HAP-1 (cell line): ENCODE results near the gene TREML1.
"Not testable (repeated sequence)": the region's sequence is repeated elsewhere in the genome, so short reads cannot be mapped to it uniquely, and the experiment has no call there.

Source experiments
- DNase-seq, 2 experiments: peaks; one replicate each; pipeline ENCODE4 v3.0.0-alpha.2; 2016 to 2020; ENCODE audit warnings: low spot score in 2 of 2
- H3K27me3 ChIP-seq: fragments of 250-450 bp; sonication (Bioruptor Pico); 2 replicates; pipeline ENCODE4 v1.5.1; 2020; ENCODE audit warnings: low read depth, mild to moderate bottlenecking, moderate library complexity
- H3K36me3 ChIP-seq: fragments of 250-450 bp; sonication (Bioruptor Pico); replicated peaks from 2 replicates; pipeline ENCODE4 v1.5.1; 2020; ENCODE audit warnings: mild to moderate bottlenecking
- H3K4me1 ChIP-seq: fragments of 250-450 bp; sonication (Bioruptor Pico); 2 replicates; pipeline ENCODE4 v1.5.1; 2020; ENCODE audit warnings: mild to moderate bottlenecking
- H3K4me3 ChIP-seq: fragments of 250-450 bp; sonication (Bioruptor Pico); 2 replicates; pipeline ENCODE4 v1.5.1; 2020; ENCODE audit warnings: mild to moderate bottlenecking, moderate library complexity
- H3K9me3 ChIP-seq: fragments of 250-450 bp; sonication (Bioruptor Pico); 2 replicates; pipeline ENCODE4 v1.5.1; 2020; ENCODE audit warnings: mild to moderate bottlenecking, moderate library complexity
- in situ Hi-C: fragments of 300-500 bp; cut with MboI; formaldehyde crosslinking; loops from 3 replicates; pipeline ENCODE4 v1.14.3; 2020; ENCODE audit warnings: low sequenced_read_pairs, inconsistent platforms, mixed read lengths

TREML1 gene

DNA sequence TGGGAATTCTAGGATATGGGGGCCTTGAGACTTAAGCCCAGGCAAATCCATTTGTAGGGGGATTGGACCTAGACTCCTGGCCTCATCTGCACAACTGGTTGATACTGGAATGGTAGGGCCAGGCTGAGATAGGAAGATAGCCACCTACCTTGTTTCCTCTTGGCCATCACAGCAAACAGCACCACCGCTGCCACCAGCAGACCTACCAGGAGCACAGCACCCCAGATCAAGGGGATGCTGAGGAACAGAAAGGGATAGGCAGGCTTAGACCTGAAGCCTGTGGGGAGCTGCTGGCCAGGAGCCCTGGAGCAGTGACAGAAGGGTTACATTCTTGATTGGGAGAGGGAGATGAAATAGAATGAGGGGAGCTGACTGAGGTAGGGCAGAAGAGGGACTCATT lies 3.5 kb downstream of the TREML1 start:
- no peaks in the 10 kb centered on the region for H3K9me3 ChIP-seq

DNA sequence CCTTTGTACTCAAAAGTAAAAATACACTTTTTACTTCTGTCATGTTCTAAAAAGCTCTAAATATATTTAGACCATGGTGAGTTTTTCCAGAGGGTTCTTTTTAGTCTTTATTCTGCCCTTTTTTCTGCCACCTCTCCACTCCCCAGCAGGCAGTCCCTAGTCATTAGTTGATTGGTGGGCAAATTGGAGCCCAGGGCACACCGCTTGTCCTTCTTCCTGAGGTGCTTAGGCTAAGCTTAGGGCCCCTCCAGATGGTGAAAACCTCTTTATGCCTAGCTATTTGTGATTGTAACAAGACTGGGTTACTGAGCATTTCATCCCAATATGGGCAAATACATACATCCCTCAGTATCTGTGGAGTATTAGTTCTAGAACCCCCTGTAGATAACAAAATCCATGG lies 6.2 kb downstream of the TREML1 start:
- no peak for DNase-seq
- Histone ChIP-seq H3K9me3 (no peaks in the 10 kb centered on the region), H3K36me3 (no peaks in the 10 kb centered on the region), H3K4me3 (no peak overlapping the region), H3K4me1 (no peaks in the 10 kb centered on the region), H3K27me3 (no peaks in the 10 kb centered on the region)
- in situ Hi-C loops = no loop called here

More for the DNA sequence above, 3.5 kb downstream of the TREML1 start:
- Histone ChIP-seq H3K36me3 (no peaks in the 10 kb centered on the region), H3K4me1 (no peaks in the 10 kb centered on the region), H3K27me3 (no peaks in the 10 kb centered on the region), H3K4me3 (no peak overlapping the region)
- in situ Hi-C loops = no loop called here
- DNase-seq = no peak

DNA sequence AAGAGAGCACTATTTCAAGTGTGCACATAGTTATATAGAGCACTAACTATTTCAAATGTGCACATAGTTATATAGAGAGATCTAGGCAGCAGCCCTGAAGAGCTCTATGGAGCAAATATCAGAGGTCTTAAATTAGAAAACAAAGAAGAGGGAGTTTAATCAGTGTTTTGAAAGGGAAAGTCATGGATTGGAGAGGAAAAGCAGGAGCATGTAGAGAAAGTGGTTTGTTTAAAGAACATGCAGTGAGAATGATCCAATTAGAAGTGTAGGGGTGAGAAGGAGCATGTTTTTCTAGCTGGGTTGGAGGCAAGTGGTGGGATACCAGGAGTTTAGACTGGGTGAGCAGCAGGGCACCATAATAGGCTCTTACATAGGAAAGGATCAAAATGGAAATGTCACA lies 17.2 kb downstream of the TREML1 start:
- no peaks in the 10 kb centered on the region for H3K9me3 ChIP-seq
- in situ Hi-C loops = no loop called here

DNA sequence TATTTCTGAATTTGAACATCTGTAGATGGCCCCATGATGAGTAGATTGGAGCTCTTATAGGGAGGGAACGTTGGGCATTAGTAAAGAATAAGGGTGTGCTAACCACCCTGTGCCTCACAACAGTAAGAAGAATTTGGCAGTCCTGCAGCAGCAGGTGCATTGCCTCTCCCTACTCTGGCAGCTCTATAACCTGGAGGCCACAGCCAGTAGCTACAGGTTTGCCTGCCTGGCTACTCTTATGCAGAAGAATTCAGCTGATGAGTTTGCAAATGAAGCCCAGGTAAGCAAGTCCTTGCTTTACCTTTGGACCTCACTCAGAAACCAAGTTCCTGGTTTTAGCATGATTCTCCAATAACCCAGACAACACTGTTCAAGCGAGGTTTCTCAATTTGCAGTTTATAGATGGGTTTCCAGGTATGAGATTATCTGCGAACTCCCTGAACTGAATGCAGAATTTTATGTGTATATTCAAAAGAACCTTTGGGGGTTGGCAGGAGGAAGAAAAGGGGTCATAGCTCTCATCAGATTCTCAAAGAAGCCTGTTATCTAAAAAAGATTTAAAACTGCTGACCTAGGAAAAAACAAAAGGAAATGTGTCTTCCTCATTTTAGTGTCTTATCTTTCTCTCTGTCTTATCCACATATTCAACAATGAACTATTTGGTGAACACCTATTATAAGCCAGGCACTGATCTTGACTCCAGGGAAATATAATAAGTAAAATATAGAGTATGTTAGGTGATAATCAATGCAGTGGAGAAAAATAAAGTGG lies 18.9 kb downstream of the TREML1 start:
- no peaks in the 10 kb centered on the region for H3K9me3 ChIP-seq
- in situ Hi-C loops = no loop called here
- H3K27me3 ChIP-seq = no peaks in the 10 kb centered on the region
- H3K4me1 ChIP-seq = no peaks in the 10 kb centered on the region
- no peaks in the 10 kb centered on the region for H3K36me3 ChIP-seq
- no peak overlapping the region for H3K4me3 ChIP-seq
- DNase-seq = no peak

More for the DNA sequence above, 17.2 kb downstream of the TREML1 start:
- Histone ChIP-seq H3K36me3 (no peaks in the 10 kb centered on the region), H3K4me1 (no peaks in the 10 kb centered on the region), H3K4me3 (no peak overlapping the region), H3K27me3 (no peaks in the 10 kb centered on the region)
- no peak for DNase-seq

DNA sequence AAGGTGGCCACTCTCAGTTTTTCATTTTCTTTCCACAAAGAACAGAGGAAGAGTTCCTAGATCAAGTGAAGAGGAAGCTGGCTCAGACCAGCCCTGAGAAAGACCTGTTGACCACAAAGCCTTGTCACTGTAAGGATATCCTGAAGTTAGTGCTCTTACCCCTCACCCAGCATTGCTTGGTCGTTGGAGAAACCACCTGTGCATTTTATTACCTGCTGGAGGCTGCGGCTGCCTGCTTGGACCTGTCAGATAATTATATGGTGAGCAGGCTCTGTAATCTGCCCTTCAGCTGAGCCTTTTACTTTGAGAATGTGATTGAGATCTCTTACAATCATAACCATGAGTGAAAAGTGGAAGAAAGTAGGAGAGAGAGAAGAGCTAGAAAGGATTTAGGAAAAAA lies 21.9 kb downstream of the TREML1 start:
- H3K4me1 ChIP-seq = no peaks in the 10 kb centered on the region
- DNase-seq = no peak
- H3K36me3 ChIP-seq = no peaks in the 10 kb centered on the region
- H3K9me3 ChIP-seq = no peaks in the 10 kb centered on the region
- in situ Hi-C loops = no loop called here
- no peaks in the 10 kb centered on the region for H3K27me3 ChIP-seq
- no peak overlapping the region for H3K4me3 ChIP-seq

DNA sequence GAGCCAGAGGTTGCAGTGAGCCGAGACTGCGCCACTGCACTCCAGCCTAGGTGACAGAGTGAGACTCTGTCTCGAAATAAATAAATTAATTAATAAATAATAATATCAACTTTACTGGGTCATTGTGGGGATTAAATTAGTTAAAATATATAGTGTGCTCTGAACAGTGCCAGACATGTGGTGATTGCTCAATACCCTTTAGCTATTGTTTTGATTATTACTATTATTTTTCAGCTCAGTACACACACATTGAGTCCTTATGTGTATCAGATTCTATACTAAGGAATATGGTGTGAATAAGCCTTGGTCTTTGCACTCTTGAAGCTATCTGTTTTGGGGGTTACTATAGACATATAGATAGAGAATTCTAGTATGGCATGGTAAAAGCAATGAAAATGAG lies 28.9 kb downstream of the TREML1 start:
- no peaks in the 10 kb centered on the region for H3K36me3 ChIP-seq
- no peaks in the 10 kb centered on the region for H3K9me3 ChIP-seq
- DNase-seq = no peak
- no peaks in the 10 kb centered on the region for H3K4me1 ChIP-seq
- in situ Hi-C loops = no loop called here
- no peak overlapping the region for H3K4me3 ChIP-seq
- H3K27me3 ChIP-seq = no peaks in the 10 kb centered on the region

DNA sequence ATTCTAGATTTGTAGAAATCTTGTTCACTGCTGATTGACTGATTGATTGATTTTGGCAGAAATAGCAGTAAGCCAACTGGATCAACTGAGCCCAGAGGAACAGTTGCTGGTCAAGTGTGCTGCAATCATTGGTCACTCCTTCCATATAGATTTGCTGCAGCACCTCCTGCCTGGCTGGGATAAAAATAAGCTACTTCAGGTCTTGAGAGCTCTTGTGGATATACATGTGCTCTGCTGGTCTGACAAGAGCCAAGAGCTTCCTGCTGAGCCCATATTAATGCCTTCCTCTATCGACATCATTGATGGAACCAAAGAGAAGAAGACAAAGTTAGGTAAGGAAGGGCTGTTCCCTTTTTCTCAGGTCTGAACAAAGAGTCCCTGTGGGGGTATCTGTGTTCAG lies 31.2 kb downstream of the TREML1 start:
- no peak for DNase-seq
- no peaks in the 10 kb centered on the region for H3K9me3 ChIP-seq
- H3K4me1 ChIP-seq = no peaks in the 10 kb centered on the region
- no peaks in the 10 kb centered on the region for H3K27me3 ChIP-seq
- no peak overlapping the region for H3K4me3 ChIP-seq
- in situ Hi-C loops = no loop called here
- H3K36me3 ChIP-seq = no peaks in the 10 kb centered on the region

DNA sequence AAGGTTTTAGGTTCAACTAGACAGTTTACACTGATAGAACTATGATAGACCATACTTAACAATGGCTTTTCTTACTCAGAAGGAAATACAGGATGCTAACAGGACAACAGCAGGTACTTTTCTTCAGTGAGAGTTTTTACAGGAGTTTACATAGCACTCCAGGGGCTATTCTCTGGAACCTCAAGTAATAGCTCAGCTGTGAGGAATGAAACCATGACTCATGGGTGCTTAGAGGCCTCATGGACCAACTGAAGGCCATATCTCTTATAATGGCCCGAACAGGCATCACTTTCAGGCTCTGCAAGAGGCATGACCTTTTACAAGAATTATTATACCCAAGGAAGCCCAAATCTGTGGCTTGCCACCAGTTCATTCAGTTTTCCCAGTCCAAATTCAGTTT lies 31.8 kb downstream of the TREML1 start:
- H3K27me3 ChIP-seq = no peaks in the 10 kb centered on the region
- H3K36me3 ChIP-seq = no peaks in the 10 kb centered on the region
- no peak for DNase-seq
- H3K9me3 ChIP-seq = no peaks in the 10 kb centered on the region
- no peaks in the 10 kb centered on the region for H3K4me1 ChIP-seq
- H3K4me3 ChIP-seq = no peak overlapping the region
- in situ Hi-C loops = no loop called here

DNA sequence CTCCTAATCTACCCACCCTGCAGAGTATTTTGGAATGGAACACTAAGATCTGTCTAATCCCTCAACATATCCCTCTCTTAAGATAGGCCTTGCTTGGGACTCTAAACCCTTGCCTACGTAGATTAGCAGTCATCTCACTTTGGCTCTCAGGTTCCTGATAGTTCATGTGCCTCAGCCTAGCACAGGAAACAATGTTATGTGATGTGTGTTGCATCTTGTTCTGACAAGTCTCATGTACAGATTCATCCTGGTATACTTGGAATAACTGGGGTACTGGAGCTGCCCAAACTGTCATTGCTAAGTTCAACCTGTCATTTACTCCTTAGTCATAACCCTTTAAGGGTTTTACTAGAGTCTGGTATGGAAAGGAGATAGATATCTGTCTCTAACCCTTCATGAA lies 34.1 kb downstream of the TREML1 start:
- H3K9me3 ChIP-seq = no peaks in the 10 kb centered on the region
- DNase-seq = no peak
- in situ Hi-C loops = no loop called here
- no peaks in the 10 kb centered on the region for H3K4me1 ChIP-seq
- no peak overlapping the region for H3K4me3 ChIP-seq
- H3K36me3 ChIP-seq = no peaks in the 10 kb centered on the region
- no peaks in the 10 kb centered on the region for H3K27me3 ChIP-seq

DNA sequence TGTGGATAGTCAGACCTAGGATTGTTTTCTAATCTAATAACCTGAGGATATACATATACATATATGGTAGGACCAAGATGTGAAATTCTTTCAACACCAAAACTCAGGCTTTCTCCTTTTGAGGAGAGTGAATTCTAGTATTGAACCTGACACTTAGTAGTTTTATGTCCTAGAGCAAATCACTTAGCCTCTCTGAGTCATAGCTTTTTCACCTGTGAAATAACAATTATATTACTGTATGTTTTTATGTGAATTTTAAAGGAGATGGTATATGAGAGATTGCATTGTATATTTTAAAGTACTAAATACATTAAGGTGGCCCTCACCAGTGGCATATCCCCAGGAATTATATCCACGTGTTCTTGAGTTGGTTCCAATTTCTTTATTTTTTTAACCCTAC lies 34.6 kb downstream of the TREML1 start:
- in situ Hi-C loops = no loop called here
- H3K36me3 ChIP-seq = no peaks in the 10 kb centered on the region
- H3K9me3 ChIP-seq = no peaks in the 10 kb centered on the region
- no peaks in the 10 kb centered on the region for H3K27me3 ChIP-seq
- no peaks in the 10 kb centered on the region for H3K4me1 ChIP-seq
- no peak for DNase-seq
- H3K4me3 ChIP-seq = no peak overlapping the region

DNA sequence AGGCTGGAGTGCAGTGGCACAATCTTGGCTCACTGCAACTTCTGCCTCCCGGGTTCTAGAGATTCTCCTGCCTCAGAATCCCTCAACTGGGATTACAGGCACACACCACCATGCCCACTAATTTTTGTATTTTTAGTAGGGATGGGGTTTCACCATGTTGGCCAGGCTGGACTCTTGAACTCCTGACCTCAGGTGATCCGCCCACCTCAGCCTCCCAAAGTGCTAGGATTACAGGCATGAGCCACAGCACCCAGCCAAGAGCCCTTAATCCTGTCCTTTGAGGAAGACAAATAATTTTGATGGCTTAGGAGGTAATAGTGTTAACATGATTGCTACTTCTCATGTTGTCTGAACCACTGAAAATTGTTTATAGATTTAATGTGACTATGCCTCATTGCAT lies 39.1 kb downstream of the TREML1 start:
- H3K4me3 ChIP-seq, H3K9me3 ChIP-seq, H3K27me3 ChIP-seq, H3K36me3 ChIP-seq, H3K4me1 ChIP-seq, DNase-seq, in situ Hi-C loops: not testable (repeated sequence)

DNA sequence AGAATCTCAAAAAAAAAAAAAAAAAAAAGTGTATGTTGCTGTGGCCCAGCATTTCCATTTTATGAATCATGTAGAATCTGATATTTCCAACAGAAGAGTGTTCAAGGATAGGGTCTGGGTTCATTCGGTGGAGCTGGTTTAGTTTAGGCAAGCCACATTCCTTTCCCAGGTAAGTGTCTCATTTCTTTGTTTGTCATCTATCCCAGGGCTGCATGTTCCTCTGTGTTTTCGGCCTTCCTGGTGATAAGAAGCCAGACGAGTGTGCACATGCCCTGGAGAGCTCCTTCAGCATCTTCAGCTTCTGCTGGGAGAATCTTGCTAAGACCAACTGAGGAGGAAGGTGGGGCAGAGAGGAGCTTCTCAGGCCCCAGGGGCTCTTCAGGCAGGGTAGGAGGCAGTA lies 43.1 kb downstream of the TREML1 start:
- no peaks in the 10 kb centered on the region for H3K27me3 ChIP-seq
- in situ Hi-C loops = no loop called here
- H3K9me3 ChIP-seq = no peaks in the 10 kb centered on the region
- no peak overlapping the region for H3K4me3 ChIP-seq
- no peak for DNase-seq
- no peaks in the 10 kb centered on the region for H3K36me3 ChIP-seq
- no peaks in the 10 kb centered on the region for H3K4me1 ChIP-seq

DNA sequence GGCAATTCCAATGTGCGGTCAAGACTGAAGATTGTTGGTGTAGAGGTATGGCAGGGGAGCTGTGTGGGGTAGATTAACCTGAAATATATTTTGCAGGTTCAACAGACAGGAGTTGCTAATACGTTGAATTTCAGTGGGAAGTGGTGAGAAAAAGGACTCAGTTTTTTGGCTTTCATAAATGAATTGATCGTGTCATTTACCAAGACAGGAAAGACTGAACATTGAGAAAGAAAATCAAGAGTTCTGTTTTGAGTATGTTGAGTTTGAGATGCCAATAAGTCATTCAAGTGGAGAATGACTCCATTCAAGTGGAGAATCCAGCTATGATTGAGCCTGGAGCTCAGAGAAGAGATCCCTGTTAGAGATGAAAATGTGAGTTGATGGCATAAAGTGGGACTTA lies 50.3 kb downstream of the TREML1 start:
- in situ Hi-C loops = no loop called here
- Histone ChIP-seq H3K9me3 (no peaks in the 10 kb centered on the region), H3K36me3 (peaks cover 10% of the 10 kb centered on the region), H3K4me3 (no peak overlapping the region), H3K27me3 (no peaks in the 10 kb centered on the region), H3K4me1 (no peaks in the 10 kb centered on the region)
- no peak for DNase-seq

DNA sequence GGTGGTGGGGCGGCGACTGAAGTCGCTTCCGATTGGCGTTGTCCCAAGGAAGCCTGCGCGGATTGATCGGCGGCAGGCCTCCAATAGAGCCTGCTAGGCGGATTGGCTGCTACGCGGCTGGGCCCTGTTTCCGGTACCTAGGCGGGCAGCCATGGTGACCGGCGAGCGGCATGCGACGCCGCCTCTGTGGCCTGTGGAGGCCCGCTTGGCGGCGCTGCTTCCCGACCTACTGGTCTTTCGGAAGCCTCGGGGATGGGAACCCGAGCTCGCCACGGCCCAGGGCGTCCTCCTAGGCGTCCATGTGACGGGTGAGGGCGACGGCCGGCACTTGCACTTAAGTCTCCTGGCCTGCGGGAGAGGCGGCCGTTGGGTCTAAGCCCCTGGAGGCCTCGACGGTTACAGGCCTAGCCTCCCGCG lies 53.3 kb downstream of the TREML1 start:
- H3K4me3 ChIP-seq = no peak overlapping the region
- H3K36me3 ChIP-seq = peaks cover 40% of the 10 kb centered on the region

More for the DNA sequence above, 53.3 kb downstream of the TREML1 start:
- no peaks in the 10 kb centered on the region for H3K27me3 ChIP-seq
- DNase-seq = no peak
- in situ Hi-C loops = no loop called here
- H3K4me1 ChIP-seq = no peaks in the 10 kb centered on the region
- H3K9me3 ChIP-seq = no peaks in the 10 kb centered on the region
